Pulmonary artery endothelial cell (primary cell): ENCODE data around the gene BRI3. TPM values are rescaled to one million over a fixed set of nuclear protein-coding genes. Genes with fewer than 3 reads are reported as not detected.

Experiments
- DNase-seq: peaks from one replicate; pipeline ENCODE4 v3.0.0-alpha.2; 2011; ENCODE audit warnings: low read depth, low spot score
- total RNA-seq: library from RNA; depleted of rRNA; stranded (reverse); fragments of >200 nt; gene quantifications from 2 replicates; pipeline ENCODE4 v1.2.3, GENCODE V29; 2014

The BRI3 gene
- total RNA-seq, 1 donor from 2014 or later: 75.0 TPM

- no peak for DNase-seq
Measured at GRCh38 chr7:98286701-98287485, 5.4 kb downstream of the BRI3 start.

DNA sequence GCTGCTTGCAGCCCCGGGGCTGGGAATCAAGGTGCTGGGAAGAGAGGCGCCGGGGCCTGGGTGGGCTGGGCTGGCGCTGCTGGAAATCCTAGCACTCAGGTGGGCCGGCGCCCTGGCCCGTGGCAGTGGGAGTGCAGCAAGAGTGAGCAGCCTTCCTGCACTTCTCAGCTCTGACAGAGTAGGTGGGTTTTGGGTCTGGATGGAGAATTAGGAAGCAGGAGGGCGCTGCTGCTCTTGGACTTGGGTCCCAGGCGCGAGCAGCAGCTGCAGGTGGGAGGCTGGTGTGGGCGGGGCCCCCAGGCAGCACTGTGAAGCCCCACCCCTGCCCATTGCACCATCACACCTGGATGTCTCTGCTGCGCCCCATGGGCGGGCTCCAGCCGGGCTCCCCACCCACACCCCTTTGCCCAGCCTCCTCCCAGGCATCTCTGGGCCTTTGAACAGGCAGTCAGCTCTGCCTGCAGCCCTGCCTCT lies 6.0 kb downstream of the BRI3 start:
- DNase-seq: no peak

DNA sequence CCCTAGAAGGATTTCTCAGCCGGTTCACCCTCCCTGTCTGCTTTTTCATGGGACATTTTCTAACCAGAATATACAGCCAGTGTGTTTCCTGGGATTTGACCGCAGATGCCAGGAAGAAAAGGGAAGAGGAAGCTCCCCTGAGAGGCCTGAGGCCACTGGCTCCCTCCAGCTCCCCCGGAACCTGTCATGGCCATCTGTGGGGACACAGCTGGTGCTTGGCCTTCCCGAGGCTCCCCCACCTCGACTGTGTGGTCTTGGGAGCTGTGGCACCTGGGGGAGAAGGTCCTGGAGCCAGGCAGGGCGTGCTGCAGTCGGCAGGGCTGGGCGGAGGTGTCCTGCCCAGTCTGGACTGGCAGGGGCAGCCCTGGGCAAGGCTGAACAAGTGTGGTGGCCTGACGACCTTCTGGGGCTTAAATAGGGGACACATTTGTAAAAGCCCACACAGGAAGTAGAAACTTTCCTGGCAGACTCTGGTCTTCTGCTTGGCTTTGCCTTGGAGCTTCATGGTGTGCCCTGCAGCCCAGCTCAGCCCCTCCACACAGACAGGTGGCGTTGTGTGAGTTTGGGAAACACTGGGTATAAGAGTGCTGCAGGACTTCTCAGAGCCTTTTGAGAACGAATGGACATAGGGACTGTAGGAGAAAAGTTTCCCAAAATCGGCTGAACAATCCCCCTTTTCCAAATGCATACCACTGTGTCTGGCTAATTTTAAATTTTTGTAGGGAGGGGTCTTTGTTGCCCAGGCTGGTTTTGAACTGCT lies 6.8 kb downstream of the BRI3 start:
- no peak for DNase-seq

DNA sequence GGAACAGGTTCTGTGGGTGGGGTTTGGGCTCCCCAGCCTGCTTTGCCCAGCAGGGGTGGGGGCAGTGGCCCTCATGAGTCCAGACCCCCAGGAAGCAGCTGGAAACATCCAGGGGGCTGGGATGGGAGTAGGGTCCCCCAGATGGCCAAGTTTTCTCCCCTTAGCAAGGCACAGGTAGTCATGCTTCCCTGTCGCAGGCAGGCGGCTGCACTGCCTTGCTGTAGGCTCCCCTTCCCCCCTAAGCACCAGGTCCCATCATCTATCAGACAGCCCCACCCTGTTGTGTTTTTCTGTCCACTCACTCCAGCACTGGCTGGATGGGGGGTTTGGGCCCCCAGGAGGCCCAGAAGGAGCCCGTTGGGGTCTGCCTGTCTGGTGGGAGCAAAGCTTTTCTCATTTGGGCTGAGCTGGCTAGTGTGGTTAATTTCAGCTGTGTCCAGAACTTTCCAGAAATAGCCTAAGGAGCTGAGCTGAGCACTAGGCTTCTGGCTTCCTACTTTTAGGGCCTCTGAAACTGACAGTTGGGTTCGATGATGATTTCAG lies 7.9 kb downstream of the BRI3 start:
- no peak for DNase-seq

- no peak for DNase-seq
Measured at GRCh38 chr7:98291717-98292116, 10.2 kb downstream of the BRI3 start.

DNA sequence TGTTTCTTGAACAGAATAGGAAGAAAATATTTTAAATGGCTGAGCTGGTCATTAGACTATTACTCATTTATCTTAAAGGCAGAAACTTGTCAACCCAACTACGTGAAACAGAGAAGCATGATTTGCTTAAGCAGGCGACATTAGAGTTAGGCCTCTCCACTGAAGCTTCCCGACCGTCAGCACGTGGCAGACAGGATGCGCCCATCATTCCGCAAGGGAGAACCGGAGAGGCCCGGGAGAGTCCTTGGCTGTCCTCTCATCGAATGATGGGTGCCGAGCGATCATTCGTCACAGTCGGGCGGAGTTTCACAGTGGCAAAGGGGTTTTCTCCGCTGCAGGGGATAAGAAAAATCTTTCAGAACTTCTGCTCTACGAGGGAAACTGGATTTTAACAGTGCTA lies 11.8 kb downstream of the BRI3 start:
- DNase-seq: no peak

DNA sequence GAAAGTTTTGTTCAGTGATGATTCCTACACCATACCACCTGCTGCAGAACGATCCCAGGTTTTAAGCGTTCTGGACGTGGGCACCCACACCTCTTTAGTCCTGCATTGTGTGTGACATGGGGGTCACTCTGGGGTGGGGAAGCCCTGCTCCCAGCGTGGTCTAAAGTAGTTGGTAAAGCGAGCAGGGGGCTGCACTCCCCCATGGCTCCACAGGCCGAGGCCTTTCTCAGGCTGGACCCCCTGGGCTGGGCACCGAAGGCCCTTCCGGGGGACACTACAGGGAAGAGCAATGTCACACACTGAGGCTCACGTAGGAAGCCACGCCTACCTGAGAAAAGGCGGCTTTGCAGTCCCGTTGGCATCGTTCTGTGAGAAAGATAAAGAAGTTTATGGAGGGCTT lies 12.3 kb downstream of the BRI3 start:
- DNase-seq: no peak

GRCh38 chr7:98294326-98294725 lies 12.8 kb downstream of the BRI3 start:
- no peak for DNase-seq

- no peak for DNase-seq
Measured at GRCh38 chr7:98294798-98295382, 13.4 kb downstream of the BRI3 start.

DNA sequence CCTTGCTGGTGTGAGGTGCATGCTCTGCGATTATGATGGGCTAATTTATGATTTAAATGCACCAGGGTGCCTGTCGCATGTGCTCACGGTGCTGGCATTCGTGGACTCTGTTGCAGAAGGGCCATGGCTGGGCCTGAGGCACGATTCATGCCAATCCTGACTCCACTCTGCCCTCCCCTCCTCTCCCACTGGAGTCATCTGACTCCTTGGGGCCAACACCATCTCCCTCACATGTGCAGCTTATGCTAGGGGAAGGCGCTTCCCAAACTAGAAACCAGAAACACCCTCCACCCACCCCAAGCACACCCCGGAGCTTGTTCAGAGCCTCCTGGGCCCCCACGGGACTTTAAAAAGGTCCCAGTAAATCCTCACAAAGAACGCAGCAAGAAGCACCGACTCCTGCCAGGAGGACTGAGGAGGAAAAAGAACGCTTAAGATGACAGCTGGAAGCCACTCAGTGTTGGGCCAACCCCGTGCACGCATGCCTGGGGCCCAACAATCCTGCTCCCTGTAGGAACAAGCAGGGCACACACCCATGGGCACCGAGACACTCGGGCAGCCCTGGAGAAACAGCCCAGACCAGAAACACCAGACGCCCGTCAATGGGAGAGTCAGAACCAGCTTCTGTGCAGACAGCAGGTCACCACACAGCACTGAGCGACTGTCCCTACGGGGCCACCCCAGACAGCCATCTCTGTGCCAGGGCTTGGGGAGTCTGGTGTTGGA lies 14.1 kb downstream of the BRI3 start:
- DNase-seq: no peak

GRCh38 chr7:98296833-98297232 lies 15.3 kb downstream of the BRI3 start:
- no peak for DNase-seq

DNA sequence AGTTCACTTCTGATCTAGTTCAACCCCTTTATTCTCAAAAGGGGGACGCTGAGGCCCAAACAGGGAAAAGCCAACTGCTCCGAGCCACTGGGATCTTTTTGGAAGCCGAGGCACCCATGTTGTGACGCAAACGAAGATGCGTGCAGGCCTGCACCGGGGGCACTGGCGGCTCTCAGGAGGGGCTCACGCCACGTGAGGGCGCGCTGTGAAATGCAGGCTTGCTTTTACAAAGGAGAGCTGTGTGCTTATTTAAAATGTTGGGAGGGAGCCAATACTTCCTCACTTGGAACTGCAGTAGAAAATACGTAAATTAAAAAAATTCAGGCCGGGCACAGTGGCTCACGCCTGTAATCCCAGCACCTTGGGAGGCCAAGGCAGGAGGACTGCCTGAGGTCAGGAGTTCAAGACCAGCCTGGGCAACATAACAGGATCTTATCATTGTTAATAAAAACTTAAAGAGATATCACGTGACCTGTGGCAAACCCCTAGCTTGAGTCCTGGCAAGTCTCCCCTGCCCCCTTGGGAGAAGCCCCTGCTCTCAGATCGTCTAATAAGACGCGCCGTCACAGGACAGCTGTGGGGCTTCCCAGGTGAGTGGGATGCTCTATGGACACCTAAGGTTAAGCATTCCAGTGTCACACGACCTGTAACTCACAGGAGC lies 16.3 kb downstream of the BRI3 start:
- DNase-seq: no peak

DNA sequence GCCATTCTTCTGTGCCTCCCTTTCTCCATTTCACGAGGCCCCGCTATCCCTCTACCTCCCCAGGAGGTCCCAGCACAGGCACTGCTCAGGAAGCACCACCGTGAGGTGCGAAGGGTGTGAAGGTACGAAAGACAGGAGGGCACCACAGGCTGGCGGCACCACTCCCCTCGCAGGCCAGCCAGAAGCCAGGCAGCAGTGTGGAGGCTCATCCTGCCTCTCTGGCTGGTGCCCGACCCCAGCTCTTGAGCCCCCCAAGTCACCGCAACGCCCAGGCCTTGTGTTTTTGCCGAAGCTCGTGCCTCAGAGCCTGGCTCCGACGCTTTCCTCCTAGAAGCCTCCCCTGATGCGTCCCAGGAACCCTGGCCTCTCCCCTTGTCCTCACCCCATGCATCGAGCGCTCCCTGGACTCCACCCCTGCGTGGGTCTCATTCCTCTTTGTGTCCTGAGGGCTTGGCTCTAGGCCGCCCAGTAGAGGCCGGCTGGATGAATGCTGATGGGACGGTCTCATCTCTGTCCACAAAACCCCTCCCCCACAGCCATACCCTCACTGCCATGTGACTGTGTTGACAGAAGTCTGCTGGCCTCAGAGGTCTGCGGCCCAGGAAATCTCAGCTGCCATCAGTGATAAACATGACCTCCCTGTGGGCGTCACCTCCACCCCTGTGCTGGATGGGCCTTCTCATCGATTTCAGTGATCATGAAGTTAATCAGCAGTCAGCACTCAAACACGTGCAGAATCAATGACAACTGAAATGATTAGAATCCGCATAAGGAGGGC lies 19.3 kb downstream of the BRI3 start:
- DNase-seq: no peak

GRCh38 chr7:98301693-98302470 lies 20.4 kb downstream of the BRI3 start:
- no peak for DNase-seq

DNA sequence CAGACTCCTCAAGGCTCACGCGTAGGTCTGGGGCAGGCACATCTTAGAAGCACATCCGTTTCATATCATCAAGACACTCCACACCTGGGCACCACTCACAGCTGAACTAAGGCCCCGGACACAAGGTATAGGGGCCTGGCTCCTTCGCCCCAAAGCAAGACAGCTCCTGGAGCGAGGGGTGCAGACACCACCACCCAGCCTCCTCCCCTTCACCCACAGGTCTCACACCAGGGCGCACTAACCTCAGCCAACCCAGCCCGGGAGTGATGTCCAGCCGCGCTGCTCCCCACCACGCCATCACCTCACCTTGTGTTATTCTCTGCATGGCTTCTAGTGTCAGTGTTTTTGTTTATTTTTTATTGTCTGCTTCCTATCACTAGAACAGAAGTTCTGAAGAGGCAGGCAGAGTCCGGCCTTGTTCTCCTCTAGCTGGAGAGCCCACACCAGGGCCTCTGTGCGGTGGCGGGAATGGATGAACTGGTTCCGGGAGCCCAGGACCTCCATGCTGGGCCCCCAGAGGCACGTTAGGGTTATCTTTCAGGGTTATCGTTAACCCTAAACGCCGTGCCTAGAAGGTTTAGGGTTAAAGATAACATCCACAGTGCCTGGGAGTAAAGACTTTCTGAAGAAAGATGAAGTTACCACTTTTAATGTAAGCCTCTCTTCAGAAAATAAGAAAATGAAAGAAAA lies 21.8 kb downstream of the BRI3 start:
- DNase-seq: no peak

DNA sequence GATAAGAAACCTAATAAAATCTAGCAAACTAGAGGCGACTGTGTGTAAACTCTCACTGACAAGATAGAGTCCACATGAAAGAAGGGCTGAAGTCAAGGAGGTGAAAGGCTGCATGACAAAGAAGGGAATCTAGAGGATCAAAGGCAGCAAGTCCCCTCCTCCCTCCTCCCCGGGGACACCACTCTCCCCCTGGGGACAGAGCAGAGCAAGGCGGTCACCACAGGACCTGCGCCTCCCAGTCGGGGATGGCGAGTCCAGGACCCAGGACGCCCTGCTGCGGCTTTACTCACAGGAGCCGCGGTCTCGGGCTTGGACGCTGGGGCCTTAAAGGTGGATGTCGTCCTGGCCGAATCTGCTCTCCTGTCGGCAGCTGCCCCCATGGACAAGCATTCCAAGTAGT lies 22.4 kb downstream of the BRI3 start:
- no peak for DNase-seq

DNA sequence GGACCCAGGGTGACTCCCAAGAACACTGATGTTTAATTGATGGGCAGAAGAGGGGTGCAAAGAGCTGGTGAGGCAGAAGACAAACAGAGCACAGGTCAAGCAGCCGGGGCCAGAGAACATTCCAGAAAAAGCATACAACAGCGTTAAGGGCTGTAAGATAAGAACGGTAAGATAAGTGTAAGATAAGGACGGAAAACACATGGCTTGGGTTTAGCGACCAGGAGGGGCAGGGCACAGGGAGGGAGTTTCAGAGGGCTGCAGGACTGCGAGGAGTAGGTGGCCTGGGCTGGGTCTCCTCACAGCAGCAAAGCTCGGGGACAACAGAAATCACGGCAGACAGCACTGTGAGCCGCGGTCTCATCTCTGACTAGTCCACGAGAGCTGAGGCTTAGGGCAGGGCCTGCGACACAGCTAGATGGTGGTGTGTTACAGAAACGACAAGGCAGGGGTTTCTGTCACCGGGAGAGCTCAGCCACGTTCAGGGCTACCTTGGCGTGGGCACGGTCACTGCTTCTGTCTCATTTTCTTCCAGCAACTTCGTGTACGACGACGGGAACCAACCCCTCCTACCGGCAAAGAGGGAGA lies 24.6 kb downstream of the BRI3 start:
- no peak for DNase-seq

GRCh38 chr7:98307971-98308466 lies 26.5 kb downstream of the BRI3 start:
- no peak for DNase-seq
